GM23338 (cell line): ENCODE measurements around the gene DEDD2. TPM values are rescaled to one million over a fixed set of nuclear protein-coding genes. Genes with fewer than 3 reads are reported as not detected.

Source experiments
- ATAC-seq: fragments of 200-7000 bp; cut with Tn5 transposase; 3 replicates; pipeline ENCODE4 v1.9.1; 2020
- DNase-seq: peaks from one replicate; pipeline ENCODE4 v3.0.0-alpha.2; 2015; ENCODE audit warnings: low spot score
- H2AFZ ChIP-seq: fragments of 200-600 bp; sonication (generic); 2 replicates; pipeline ENCODE4 v1.8.0; 2016; ENCODE audit warnings: antibody characterized with exemption, mild to moderate bottlenecking, moderate library complexity
- H3F3A ChIP-seq: fragments of 200-600 bp; sonication (generic); replicated peaks from 2 replicates; pipeline ENCODE4 v1.8.0; 2017; ENCODE audit warnings: antibody characterized with exemption, mixed run types, low read depth
- H3K27ac ChIP-seq: fragments of 200-600 bp; sonication (generic); 2 replicates; pipeline ENCODE4 v1.6.1; 2016; ENCODE audit warnings: low read depth
- H3K27me3 ChIP-seq: fragments of 200-600 bp; sonication (generic); 2 replicates; pipeline ENCODE4 v1.8.0; 2016; ENCODE audit warnings: mild to moderate bottlenecking, mixed run types, moderate library complexity; ENCODE audit not compliant: insufficient read depth
- H3K36me3 ChIP-seq: fragments of 200-600 bp; sonication (generic); 2 replicates; pipeline ENCODE4 v1.8.0; 2016; ENCODE audit warnings: mild to moderate bottlenecking; ENCODE audit not compliant: insufficient read depth
- H3K4me1 ChIP-seq: fragments of 200-600 bp; sonication (generic); 2 replicates; pipeline ENCODE4 v1.8.0; 2016; ENCODE audit warnings: mild to moderate bottlenecking, moderate library complexity; ENCODE audit not compliant: insufficient read depth
- H3K4me2 ChIP-seq: fragments of 200-600 bp; sonication (generic); 2 replicates; pipeline ENCODE4 v1.7.1; 2017; ENCODE audit warnings: mixed run types
- H3K4me3 ChIP-seq: fragments of 200-600 bp; sonication (generic); 2 replicates; pipeline ENCODE4 v1.6.1; 2016; ENCODE audit warnings: mixed run types
- H3K79me2 ChIP-seq: fragments of 200-600 bp; sonication (generic); replicated peaks from 2 replicates; pipeline ENCODE4 v1.8.0; 2017; ENCODE audit warnings: mild to moderate bottlenecking; ENCODE audit not compliant: insufficient read depth
- H3K9me2 ChIP-seq: fragments of 200-600 bp; sonication (generic); 2 replicates; pipeline ENCODE4 v1.8.0; 2017; ENCODE audit not compliant: insufficient read depth
- H4K20me1 ChIP-seq: fragments of 200-600 bp; sonication (generic); replicated peaks from 2 replicates; pipeline ENCODE4 v1.8.0; 2017; ENCODE audit warnings: mild to moderate bottlenecking; ENCODE audit not compliant: insufficient read depth
- H3K27ac Mint-ChIP-seq: 2 replicates; pipeline ENCODE4 v1.8.0; 2020; ENCODE audit warnings: inconsistent platforms, mild to moderate bottlenecking, moderate library complexity, mixed read lengths
- H3K27me3 Mint-ChIP-seq: 3 replicates; pipeline ENCODE4 v1.8.0; 2022; ENCODE audit warnings: low read depth, mild to moderate bottlenecking, moderate library complexity, mixed read lengths, inconsistent platforms; ENCODE audit not compliant: insufficient read depth, poor library complexity
- H3K36me3 Mint-ChIP-seq: 3 replicates; pipeline ENCODE4 v1.8.0; 2021; ENCODE audit warnings: low read depth, mild to moderate bottlenecking, inconsistent platforms, moderate library complexity, mixed read lengths
- H3K4me1 Mint-ChIP-seq: 3 replicates; pipeline ENCODE4 v1.8.0; 2020; ENCODE audit warnings: mild to moderate bottlenecking, inconsistent platforms, mixed read lengths
- H3K4me3 Mint-ChIP-seq: 3 replicates; pipeline ENCODE4 v1.8.0; 2021; ENCODE audit warnings: moderate library complexity, mild to moderate bottlenecking, inconsistent platforms, mixed read lengths
- H3K9me3 Mint-ChIP-seq: 3 replicates; pipeline ENCODE4 v1.8.0; 2020; ENCODE audit warnings: moderate library complexity, mild to moderate bottlenecking, inconsistent platforms, mixed read lengths
- JUNB ChIP-seq: IDR thresholded peaks from one replicate; pipeline ENCODE4 v1.6.1; 2016; ENCODE audit warnings: antibody characterized with exemption; ENCODE audit not compliant: unreplicated experiment
- NANOG ChIP-seq: IDR thresholded peaks from 2 replicates; pipeline ENCODE4 v1.6.1; 2016; ENCODE audit warnings: antibody characterized with exemption, borderline replicate concordance
- POLR2AphosphoS5 ChIP-seq: IDR thresholded peaks from 2 replicates; pipeline ENCODE4 v1.6.1; 2016; ENCODE audit warnings: antibody characterized with exemption, low read depth
- polyA plus RNA-seq: library from polyadenylated mRNA; unstranded; fragments of >200 nt; fragmentation: Nextera tagmentation; extraction: Ambion mirVana; gene quantifications from 2 replicates; pipeline ENCODE4 v1.2.1, GENCODE V29; 2016
- total RNA-seq: library from RNA; depleted of rRNA; stranded (reverse); fragments of >200 nt; shearing (Covaris generic); gene quantifications from 2 replicates; pipeline ENCODE4 v1.2.3, GENCODE V29; 2014
- TF ChIP-seq, protein P1 (sequence below): fragments of 250-450 bp; sonication (Bioruptor Pico); IDR thresholded peaks from 2 replicates; pipeline ENCODE4 v1.5.0; 2020; ENCODE audit warnings: mild to moderate bottlenecking, moderate library complexity

DEDD2 gene
- total and polyA plus RNA-seq, 2 experiments from 2014 or later, result 23.4 to 63.0 TPM

GRCh38 chr19:42214810-42215485, 2.5 kb downstream of the DEDD2 start:
- H3K4me2 ChIP-seq, result no peak overlapping the region
- Mint-ChIP-seq H3K9me3 (no peaks in the 10 kb centered on the region), H3K27ac (no peak overlapping the region), H3K4me1 (peaks cover 30% of the 10 kb centered on the region), H3K27me3 (peaks cover 20% of the 10 kb centered on the region), H3K36me3 (peaks cover 42% of the 10 kb centered on the region), H3K4me3 (peak overlapping the region; percentile 94)
- no peaks in the 10 kb centered on the region for H3K9me2 ChIP-seq
- peaks cover 9% of the 10 kb centered on the region for H3K4me1 ChIP-seq
- peaks cover 26% of the 10 kb centered on the region; the same call in 1 of the 2 replicates for H3K36me3 ChIP-seq
- no peak overlapping the region for H3K27ac ChIP-seq
- DNase-seq (no peak), ATAC-seq (no peak)
- no peak overlapping the region for H2AFZ ChIP-seq
- H3K4me3 ChIP-seq, result no peak overlapping the region
- peaks cover 60% of the 10 kb centered on the region for H3K79me2 ChIP-seq
- TF ChIP-seq, protein P1, sequence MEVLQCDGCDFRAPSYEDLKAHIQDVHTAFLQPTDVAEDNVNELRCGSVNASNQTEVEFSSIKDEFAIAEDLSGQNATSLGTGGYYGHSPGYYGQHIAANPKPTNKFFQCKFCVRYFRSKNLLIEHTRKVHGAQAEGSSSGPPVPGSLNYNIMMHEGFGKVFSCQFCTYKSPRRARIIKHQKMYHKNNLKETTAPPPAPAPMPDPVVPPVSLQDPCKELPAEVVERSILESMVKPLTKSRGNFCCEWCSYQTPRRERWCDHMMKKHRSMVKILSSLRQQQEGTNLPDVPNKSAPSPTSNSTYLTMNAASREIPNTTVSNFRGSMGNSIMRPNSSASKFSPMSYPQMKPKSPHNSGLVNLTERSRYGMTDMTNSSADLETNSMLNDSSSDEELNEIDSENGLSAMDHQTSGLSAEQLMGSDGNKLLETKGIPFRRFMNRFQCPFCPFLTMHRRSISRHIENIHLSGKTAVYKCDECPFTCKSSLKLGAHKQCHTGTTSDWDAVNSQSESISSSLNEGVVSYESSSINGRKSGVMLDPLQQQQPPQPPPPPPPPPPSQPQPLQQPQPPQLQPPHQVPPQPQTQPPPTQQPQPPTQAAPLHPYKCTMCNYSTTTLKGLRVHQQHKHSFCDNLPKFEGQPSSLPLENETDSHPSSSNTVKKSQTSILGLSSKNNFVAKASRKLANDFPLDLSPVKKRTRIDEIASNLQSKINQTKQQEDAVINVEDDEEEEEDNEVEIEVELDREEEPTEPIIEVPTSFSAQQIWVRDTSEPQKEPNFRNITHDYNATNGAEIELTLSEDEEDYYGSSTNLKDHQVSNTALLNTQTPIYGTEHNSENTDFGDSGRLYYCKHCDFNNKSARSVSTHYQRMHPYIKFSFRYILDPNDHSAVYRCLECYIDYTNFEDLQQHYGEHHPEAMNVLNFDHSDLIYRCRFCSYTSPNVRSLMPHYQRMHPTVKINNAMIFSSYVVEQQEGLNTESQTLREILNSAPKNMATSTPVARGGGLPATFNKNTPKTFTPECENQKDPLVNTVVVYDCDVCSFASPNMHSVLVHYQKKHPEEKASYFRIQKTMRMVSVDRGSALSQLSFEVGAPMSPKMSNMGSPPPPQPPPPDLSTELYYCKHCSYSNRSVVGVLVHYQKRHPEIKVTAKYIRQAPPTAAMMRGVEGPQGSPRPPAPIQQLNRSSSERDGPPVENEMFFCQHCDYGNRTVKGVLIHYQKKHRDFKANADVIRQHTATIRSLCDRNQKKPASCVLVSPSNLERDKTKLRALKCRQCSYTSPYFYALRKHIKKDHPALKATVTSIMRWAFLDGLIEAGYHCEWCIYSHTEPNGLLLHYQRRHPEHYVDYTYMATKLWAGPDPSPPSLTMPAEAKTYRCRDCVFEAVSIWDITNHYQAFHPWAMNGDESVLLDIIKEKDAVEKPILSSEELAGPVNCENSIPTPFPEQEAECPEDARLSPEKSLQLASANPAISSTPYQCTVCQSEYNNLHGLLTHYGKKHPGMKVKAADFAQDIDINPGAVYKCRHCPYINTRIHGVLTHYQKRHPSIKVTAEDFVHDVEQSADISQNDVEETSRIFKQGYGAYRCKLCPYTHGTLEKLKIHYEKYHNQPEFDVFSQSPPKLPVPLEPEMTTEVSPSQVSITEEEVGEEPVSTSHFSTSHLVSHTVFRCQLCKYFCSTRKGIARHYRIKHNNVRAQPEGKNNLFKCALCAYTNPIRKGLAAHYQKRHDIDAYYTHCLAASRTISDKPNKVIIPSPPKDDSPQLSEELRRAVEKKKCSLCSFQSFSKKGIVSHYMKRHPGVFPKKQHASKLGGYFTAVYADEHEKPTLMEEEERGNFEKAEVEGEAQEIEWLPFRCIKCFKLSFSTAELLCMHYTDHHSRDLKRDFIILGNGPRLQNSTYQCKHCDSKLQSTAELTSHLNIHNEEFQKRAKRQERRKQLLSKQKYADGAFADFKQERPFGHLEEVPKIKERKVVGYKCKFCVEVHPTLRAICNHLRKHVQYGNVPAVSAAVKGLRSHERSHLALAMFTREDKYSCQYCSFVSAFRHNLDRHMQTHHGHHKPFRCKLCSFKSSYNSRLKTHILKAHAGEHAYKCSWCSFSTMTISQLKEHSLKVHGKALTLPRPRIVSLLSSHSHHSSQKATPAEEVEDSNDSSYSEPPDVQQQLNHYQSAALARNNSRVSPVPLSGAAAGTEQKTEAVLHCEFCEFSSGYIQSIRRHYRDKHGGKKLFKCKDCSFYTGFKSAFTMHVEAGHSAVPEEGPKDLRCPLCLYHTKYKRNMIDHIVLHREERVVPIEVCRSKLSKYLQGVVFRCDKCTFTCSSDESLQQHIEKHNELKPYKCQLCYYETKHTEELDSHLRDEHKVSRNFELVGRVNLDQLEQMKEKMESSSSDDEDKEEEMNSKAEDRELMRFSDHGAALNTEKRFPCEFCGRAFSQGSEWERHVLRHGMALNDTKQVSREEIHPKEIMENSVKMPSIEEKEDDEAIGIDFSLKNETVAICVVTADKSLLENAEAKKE (CRISPR knock-in tag), result no peak
- H3K27me3 ChIP-seq, result no peaks in the 10 kb centered on the region
- H3F3A ChIP-seq, result peaks cover 22% of the 10 kb centered on the region; the same call in 1 of the 2 replicates
- peaks cover 35% of the 10 kb centered on the region for H4K20me1 ChIP-seq

GRCh38 chr19:42212886-42213285, 4.6 kb downstream of the DEDD2 start:
- H3K4me3 ChIP-seq, result no peak overlapping the region
- peaks cover 62% of the 10 kb centered on the region for H3K36me3 Mint-ChIP-seq
- H3K4me3 Mint-ChIP-seq, result no peak overlapping the region
- TF ChIP-seq JUNB, result no peak
- TF ChIP-seq POLR2AphosphoS5, result no peak
- TF ChIP-seq, protein P1 (CRISPR knock-in tag), result no peak
- TF ChIP-seq NANOG, result no peak

More at GRCh38 chr19:42212886-42213285, 4.6 kb downstream of the DEDD2 start:
- H3K36me3 ChIP-seq, result peaks cover 35% of the 10 kb centered on the region; the same call in 1 of the 2 replicates
- no peaks in the 10 kb centered on the region for H3K27me3 ChIP-seq
- no peak overlapping the region for H3K4me2 ChIP-seq
- H3K9me2 ChIP-seq, result no peaks in the 10 kb centered on the region
- no peak overlapping the region for H3K27ac ChIP-seq
- ATAC-seq (no peak), DNase-seq (no peak)
- H4K20me1 ChIP-seq, result peaks cover 49% of the 10 kb centered on the region
- Mint-ChIP-seq H3K4me1 (peaks cover 17% of the 10 kb centered on the region), H3K9me3 (no peaks in the 10 kb centered on the region), H3K27me3 (peaks cover 21% of the 10 kb centered on the region), H3K27ac (no peak overlapping the region)
- H3K4me1 ChIP-seq, result peaks cover 6% of the 10 kb centered on the region
- peaks cover 67% of the 10 kb centered on the region for H3K79me2 ChIP-seq
- H2AFZ ChIP-seq, result no peak overlapping the region
- H3F3A ChIP-seq, result peaks cover 11% of the 10 kb centered on the region; the same call in 1 of the 2 replicates
